PC-3 (cell line): ENCODE data around the gene TAS2R31.

Experiments
- CTCF ChIP-seq: fragments of 300-600 bp; sonication (generic); conservative IDR thresholded peaks from 2 replicates; pipeline ENCODE4 v1.5.1; 2017; ENCODE audit warnings: antibody characterized with exemption, low read depth, mild to moderate bottlenecking, low read length
- EZH2 ChIP-seq: fragments of 300-600 bp; sonication (generic); IDR thresholded peaks from one replicate; pipeline ENCODE4 v1.6.1; 2017; ENCODE audit warnings: antibody characterized with exemption, mild to moderate bottlenecking, low read length; ENCODE audit not compliant: unreplicated experiment

- no peak for TF ChIP-seq CTCF
- TF ChIP-seq EZH2: no peak
These were observed 14.3 kb downstream of the TAS2R31 start for GRCh38 chr12:11016937-11017336.
